Left renal pelvis (tissue), 4 donors: ENCODE measurements around the gene TMEM200B. TPM values are rescaled to one million over a fixed set of nuclear protein-coding genes. Genes with fewer than 3 reads are reported as not detected.

Experiments used
- polyA plus RNA-seq, 4 donors: library from polyadenylated mRNA; unstranded; fragments of 120-200 nt; gene quantifications; one replicate each; pipeline ENCODE4 v1.2.1, GENCODE V29; 2013; ENCODE audit not compliant: insufficient read length in 4 of 4

TMEM200B gene
- polyA plus RNA-seq, 4 donors, result 14.4 to 39.1 (median 16.4) TPM

Other genes with a start within 250 kb of the TMEM200B start
- 10 to 100 TPM; 50.3 to 59.0 (median 55.1) TPM for gene EPB41, start 209.3 kb downstream of the TMEM200B start, polyA plus RNA-seq
- 100 to 1,000 TPM in 3 of 4 donors, 10 to 100 TPM in 1; 93.5 to 135 (median 115) TPM for gene SRSF4, start 58.0 kb upstream of the TMEM200B start, polyA plus RNA-seq
- gene MECR, start 107.0 kb upstream of the TMEM200B start, polyA plus RNA-seq, result 10 to 100 TPM; 22.5 to 35.0 (median 27.7) TPM
- gene PTPRU, start 112.6 kb upstream of the TMEM200B start, polyA plus RNA-seq, result 10 to 100 TPM in 2 of 4 donors, 1 to 10 TPM in 2; 8.9 to 19.1 (median 13.4) TPM